HepG2 (cell line): ENCODE data around the gene NSMCE3.

Experiments
- CTCF ChIP-seq: sonication (generic); formaldehyde crosslinking; IDR thresholded peaks from 2 replicates; pipeline ENCODE4 v1.5.0; 2020; ENCODE audit warnings: mild to moderate bottlenecking, missing genetic modification reagents, moderate library complexity
- HDAC6 ChIP-seq: fragments of 200-600 bp; sonication (generic); IDR thresholded peaks from 2 replicates; pipeline ENCODE4 v1.7.0; 2017; ENCODE audit warnings: mild to moderate bottlenecking, antibody characterized with exemption, low read length, low read depth
- HOXA7 ChIP-seq: sonication (generic); formaldehyde crosslinking; IDR thresholded peaks from 2 replicates; pipeline ENCODE4 v1.8.1; 2022; ENCODE audit warnings: mild to moderate bottlenecking, missing genetic modification reagents, moderate library complexity
- PBX2 ChIP-seq: IDR thresholded peaks from 2 replicates; pipeline ENCODE4 v1.6.1; 2016; ENCODE audit warnings: control low read depth
- PHB2 ChIP-seq: fragments of 450-650 bp; IDR thresholded peaks from 2 replicates; pipeline ENCODE4 v1.6.1; 2018; ENCODE audit not compliant: partially characterized antibody
- TAF1 ChIP-seq: sonication (generic); formaldehyde crosslinking; IDR thresholded peaks from 2 replicates; pipeline ENCODE4 v1.4.0; 2020; ENCODE audit warnings: missing genetic modification reagents
- ZNF558 ChIP-seq: sonication (generic); formaldehyde crosslinking; IDR thresholded peaks from 2 replicates; pipeline ENCODE4 v1.9.0; 2022; ENCODE audit warnings: mild to moderate bottlenecking, missing genetic modification reagents, borderline replicate concordance
- ZNF672 ChIP-seq: sonication (generic); formaldehyde crosslinking; IDR thresholded peaks from 2 replicates; pipeline ENCODE4 v1.8.1; 2022; ENCODE audit warnings: missing genetic modification reagents
- TF ChIP-seq, protein P1 (sequence below): sonication (generic); formaldehyde crosslinking; IDR thresholded peaks from 2 replicates; pipeline ENCODE4 v1.5.0; 2020; ENCODE audit warnings: mild to moderate bottlenecking, missing genetic modification reagents

DNA sequence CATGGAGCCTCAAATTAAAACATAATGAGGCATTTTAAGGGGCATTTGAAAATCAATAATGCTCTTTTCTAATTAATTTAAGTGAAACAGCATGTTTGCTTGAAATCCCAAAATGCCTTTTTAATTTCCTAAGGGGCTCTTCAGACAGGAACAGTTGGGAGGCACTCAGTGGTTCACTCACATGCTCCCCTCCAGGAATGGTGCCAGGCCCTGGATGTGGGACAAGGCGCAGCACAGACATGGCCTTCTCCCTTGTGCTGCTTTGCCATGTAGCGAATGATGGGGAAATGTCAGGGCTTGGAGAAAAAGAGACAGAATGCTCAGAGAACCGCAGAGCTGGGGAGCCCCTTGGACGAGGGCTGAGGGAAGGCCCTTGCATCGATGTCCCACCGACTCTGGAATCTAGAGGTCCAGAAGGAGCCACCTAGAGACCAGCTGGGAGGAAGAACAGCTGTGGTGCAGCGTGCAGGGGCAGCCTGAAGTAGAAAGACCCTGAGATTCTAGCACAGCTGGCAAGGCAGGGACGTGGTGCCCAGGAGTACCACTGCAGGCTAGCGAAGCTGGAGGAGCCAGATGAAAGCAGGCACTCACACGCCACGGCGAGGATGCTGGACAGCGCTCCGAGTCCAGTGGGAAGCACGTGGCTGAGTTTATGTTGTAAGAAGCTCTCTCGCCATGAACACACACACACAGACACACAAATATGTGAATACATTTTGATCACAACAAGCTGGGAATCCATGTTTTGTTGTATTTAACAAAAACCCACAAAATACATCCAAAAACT lies 27.0 kb downstream of the NSMCE3 start:
- TF ChIP-seq HDAC6 (no peak), PBX2 (no peak), CTCF (CRISPR knock-in tag) (no peak), ZNF558 (CRISPR knock-in tag) (no peak), ZNF672 (no peak), HOXA7 (CRISPR knock-in tag) (no peak), PHB2 (no peak), TAF1 (no peak)
- TF ChIP-seq, protein P1, sequence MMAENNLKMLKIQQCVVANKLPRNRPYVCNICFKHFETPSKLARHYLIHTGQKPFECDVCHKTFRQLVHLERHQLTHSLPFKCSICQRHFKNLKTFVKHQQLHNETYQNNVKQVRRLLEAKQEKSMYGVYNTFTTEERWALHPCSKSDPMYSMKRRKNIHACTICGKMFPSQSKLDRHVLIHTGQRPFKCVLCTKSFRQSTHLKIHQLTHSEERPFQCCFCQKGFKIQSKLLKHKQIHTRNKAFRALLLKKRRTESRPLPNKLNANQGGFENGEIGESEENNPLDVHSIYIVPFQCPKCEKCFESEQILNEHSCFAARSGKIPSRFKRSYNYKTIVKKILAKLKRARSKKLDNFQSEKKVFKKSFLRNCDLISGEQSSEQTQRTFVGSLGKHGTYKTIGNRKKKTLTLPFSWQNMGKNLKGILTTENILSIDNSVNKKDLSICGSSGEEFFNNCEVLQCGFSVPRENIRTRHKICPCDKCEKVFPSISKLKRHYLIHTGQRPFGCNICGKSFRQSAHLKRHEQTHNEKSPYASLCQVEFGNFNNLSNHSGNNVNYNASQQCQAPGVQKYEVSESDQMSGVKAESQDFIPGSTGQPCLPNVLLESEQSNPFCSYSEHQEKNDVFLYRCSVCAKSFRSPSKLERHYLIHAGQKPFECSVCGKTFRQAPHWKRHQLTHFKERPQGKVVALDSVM, result no peak
